Measurements from ENCODE around the gene MTMR11.

- TF ChIP-seq CTCF (IDR thresholded peaks at IDR 0.05; ENCODE audit: low read length) (no peak), EZH2 (optimal IDR thresholded peaks at IDR 0.05; ENCODE audit: low read depth, low read length) (no peak), EZH2phosphoT487 (IDR thresholded peaks at IDR 0.05; ENCODE audit: low read length) (no peak)
Measured at GRCh38 chr1:149896575-149896974, 40.1 kb downstream of the MTMR11 start.

All from MM.1S (cell line).